ENCODE measurements around the gene EPN3.

DNA sequence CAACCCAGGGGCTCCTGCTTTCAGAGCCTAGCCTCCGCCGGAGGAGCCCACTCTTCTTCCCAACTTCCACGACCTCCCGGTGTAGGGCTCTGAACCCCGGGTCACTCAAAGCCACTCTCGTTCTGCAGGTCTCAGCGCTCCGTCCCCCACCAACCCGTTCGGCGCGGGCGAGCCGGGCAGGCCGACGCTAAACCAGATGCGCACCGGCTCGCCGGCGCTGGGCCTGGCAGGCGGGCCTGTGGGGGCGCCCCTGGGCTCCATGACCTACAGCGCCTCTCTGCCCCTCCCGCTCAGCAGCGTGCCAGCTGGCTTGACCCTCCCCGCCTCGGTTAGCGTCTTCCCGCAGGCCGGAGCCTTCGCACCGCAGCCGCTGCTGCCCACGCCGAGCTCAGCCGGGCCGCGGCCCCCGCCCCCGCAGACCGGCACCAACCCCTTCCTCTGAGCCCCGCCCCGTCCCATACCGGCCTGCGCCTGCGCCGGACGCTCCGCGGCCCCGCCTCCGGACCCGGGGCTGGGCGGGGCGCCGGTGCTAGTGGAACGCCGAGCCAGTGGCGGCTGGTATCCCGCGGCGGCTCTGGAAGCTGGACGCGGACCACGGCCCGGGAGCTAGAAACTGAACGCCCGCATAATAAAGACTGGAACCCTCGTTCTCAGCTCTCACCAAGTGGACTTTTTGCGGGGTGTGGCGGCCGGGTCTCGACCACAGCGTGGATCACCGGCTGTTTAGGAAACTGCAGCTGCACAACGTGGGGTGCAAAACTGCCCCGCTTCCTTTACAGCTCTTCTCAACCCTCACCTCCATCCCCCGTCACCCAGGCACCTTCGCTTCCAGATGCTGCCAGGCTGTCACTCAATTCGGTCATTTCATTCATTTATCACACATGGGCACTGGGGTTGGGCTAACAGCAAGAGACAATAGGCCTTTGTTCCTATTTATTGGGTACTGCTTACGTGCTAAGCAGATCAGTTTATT lies 9.5 kb downstream of the EPN3 start:
- TF ChIP-seq, protein P1, sequence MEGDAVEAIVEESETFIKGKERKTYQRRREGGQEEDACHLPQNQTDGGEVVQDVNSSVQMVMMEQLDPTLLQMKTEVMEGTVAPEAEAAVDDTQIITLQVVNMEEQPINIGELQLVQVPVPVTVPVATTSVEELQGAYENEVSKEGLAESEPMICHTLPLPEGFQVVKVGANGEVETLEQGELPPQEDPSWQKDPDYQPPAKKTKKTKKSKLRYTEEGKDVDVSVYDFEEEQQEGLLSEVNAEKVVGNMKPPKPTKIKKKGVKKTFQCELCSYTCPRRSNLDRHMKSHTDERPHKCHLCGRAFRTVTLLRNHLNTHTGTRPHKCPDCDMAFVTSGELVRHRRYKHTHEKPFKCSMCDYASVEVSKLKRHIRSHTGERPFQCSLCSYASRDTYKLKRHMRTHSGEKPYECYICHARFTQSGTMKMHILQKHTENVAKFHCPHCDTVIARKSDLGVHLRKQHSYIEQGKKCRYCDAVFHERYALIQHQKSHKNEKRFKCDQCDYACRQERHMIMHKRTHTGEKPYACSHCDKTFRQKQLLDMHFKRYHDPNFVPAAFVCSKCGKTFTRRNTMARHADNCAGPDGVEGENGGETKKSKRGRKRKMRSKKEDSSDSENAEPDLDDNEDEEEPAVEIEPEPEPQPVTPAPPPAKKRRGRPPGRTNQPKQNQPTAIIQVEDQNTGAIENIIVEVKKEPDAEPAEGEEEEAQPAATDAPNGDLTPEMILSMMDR (IDR thresholded peaks at IDR 0.05): peak in 2 of 6 experiments; percentile 33 to 45
- TF ChIP-seq POLR2A (IDR thresholded peaks at IDR 0.05): peak in 2 of 4 donors; percentile 36 to 72
- no peak for TF ChIP-seq EP300 (IDR thresholded peaks at IDR 0.05)
